ENCODE measurements around the gene STX7. TPM values are rescaled to one million over a fixed set of nuclear protein-coding genes. Genes with fewer than 3 reads are reported as not detected.

Gene STX7
- total RNA-seq, 1 donor from 2014 or later: 29.7 TPM

GRCh38 chr6:132525866-132526265, 12.9 kb upstream of the STX7 start:
- DNase-seq (ENCODE audit: low read depth) (no peak), FAIRE-seq (no peak)
- no peak for TF ChIP-seq CTCF (IDR thresholded peaks at IDR 0.05; ENCODE audit: insufficient read depth, low read length, severe bottlenecking)
- Histone ChIP-seq H3K27me3 (ENCODE audit: control insufficient read depth, insufficient read depth, low read length) (no peaks in the 10 kb centered on the region), H3K4me3 (ENCODE audit: low read depth, low read length) (no peak overlapping the region), H3K36me3 (ENCODE audit: control insufficient read depth, insufficient read depth, low read length) (no peaks in the 10 kb centered on the region)

- FAIRE-seq: no peak
These were observed 11.7 kb upstream of the STX7 start for GRCh38 chr6:132524646-132525045.

GRCh38 chr6:132520953-132521352, 8.0 kb upstream of the STX7 start:
- DNase-seq (ENCODE audit: low read depth) (no peak), FAIRE-seq (no peak)
- H3K27me3 ChIP-seq (ENCODE audit: control insufficient read depth, insufficient read depth, low read length): no peaks in the 10 kb centered on the region
- no peak overlapping the region for H3K4me3 ChIP-seq (ENCODE audit: low read depth, low read length)
- TF ChIP-seq CTCF (IDR thresholded peaks at IDR 0.05; ENCODE audit: insufficient read depth, low read length, severe bottlenecking): no peak
- no peaks in the 10 kb centered on the region for H3K36me3 ChIP-seq (ENCODE audit: control insufficient read depth, insufficient read depth, low read length)

More at GRCh38 chr6:132524646-132525045, 11.7 kb upstream of the STX7 start:
- DNase-seq (ENCODE audit: low read depth): no peak
- H3K36me3 ChIP-seq (ENCODE audit: control insufficient read depth, insufficient read depth, low read length): no peaks in the 10 kb centered on the region
- no peak for TF ChIP-seq CTCF (IDR thresholded peaks at IDR 0.05; ENCODE audit: insufficient read depth, low read length, severe bottlenecking)
- no peaks in the 10 kb centered on the region for H3K27me3 ChIP-seq (ENCODE audit: control insufficient read depth, insufficient read depth, low read length)
- no peak overlapping the region for H3K4me3 ChIP-seq (ENCODE audit: low read depth, low read length)

GRCh38 chr6:132515386-132515785, 2.5 kb upstream of the STX7 start:
- Histone ChIP-seq H3K36me3 (ENCODE audit: control insufficient read depth, insufficient read depth, low read length) (no peaks in the 10 kb centered on the region), H3K4me3 (ENCODE audit: low read depth, low read length) (no peak overlapping the region), H3K27me3 (ENCODE audit: control insufficient read depth, insufficient read depth, low read length) (no peaks in the 10 kb centered on the region)
- TF ChIP-seq CTCF (IDR thresholded peaks at IDR 0.05; ENCODE audit: insufficient read depth, low read length, severe bottlenecking): no peak
- no peak for DNase-seq (ENCODE audit: low read depth)
- no peak for FAIRE-seq

- no peak overlapping the region for H3K4me3 ChIP-seq (ENCODE audit: low read depth, low read length)
- peak; percentile 8 for DNase-seq (ENCODE audit: low read depth)
- H3K27me3 ChIP-seq (ENCODE audit: control insufficient read depth, insufficient read depth, low read length): no peaks in the 10 kb centered on the region
- FAIRE-seq: no peak
- no peaks in the 10 kb centered on the region for H3K36me3 ChIP-seq (ENCODE audit: control insufficient read depth, insufficient read depth, low read length)
- TF ChIP-seq CTCF (IDR thresholded peaks at IDR 0.05; ENCODE audit: insufficient read depth, low read length, severe bottlenecking): no peak
These were observed 1.1 kb upstream of the STX7 start for GRCh38 chr6:132513831-132514545.

- TF ChIP-seq CTCF (IDR thresholded peaks at IDR 0.05; ENCODE audit: insufficient read depth, low read length, severe bottlenecking): no peak
- Histone ChIP-seq H3K27me3 (ENCODE audit: control insufficient read depth, insufficient read depth, low read length) (no peaks in the 10 kb centered on the region), H3K36me3 (ENCODE audit: control insufficient read depth, insufficient read depth, low read length) (peaks cover 2% of the 10 kb centered on the region), H3K4me3 (ENCODE audit: low read depth, low read length) (peak overlapping the region; percentile 82)
- DNase-seq (ENCODE audit: low read depth) (no peak), FAIRE-seq (no peak)
These were observed 626 bp downstream of the STX7 start for GRCh38 chr6:132512342-132512637.

Data from bronchial epithelial cell (primary cell).